Epithelial cell of proximal tubule (primary cell): Measurements from ENCODE around the gene DYNC1I1. TPM values are rescaled to one million over a fixed set of nuclear protein-coding genes. Genes with fewer than 3 reads are reported as not detected.

ENCODE experiments used
- DNase-seq: peaks from one replicate; pipeline ENCODE4 v3.0.0-alpha.2; 2011; ENCODE audit warnings: low read depth
- H3K4me3 ChIP-seq: 2 replicates; pipeline ENCODE4 v1.5.1; 2011; ENCODE audit warnings: low read depth, mild to moderate bottlenecking, low read length
- CTCF ChIP-seq: conservative IDR thresholded peaks from 2 replicates; pipeline ENCODE4 v1.5.1; 2012; ENCODE audit warnings: low read depth, mild to moderate bottlenecking, low read length
- total RNA-seq: library from RNA; depleted of rRNA; stranded (reverse); fragments of >200 nt; gene quantifications from 2 replicates; pipeline ENCODE4 v1.2.3, GENCODE V29; 2015

Gene DYNC1I1
- total RNA-seq, 1 donor from 2014 or later, result 0.06 TPM

- no peak for TF ChIP-seq CTCF
- no peak for DNase-seq
- no peak overlapping the region for H3K4me3 ChIP-seq
Measured at GRCh38 chr7:96104984-96105383, 332.6 kb downstream of the DYNC1I1 start.

- H3K4me3 ChIP-seq, result no peak overlapping the region
Measured at GRCh38 chr7:96111405-96111804, 339.1 kb downstream of the DYNC1I1 start.

GRCh38 chr7:96114190-96114589 lies 341.8 kb downstream of the DYNC1I1 start:
- TF ChIP-seq CTCF, result no peak
- no peak for DNase-seq
- no peak overlapping the region for H3K4me3 ChIP-seq

More at GRCh38 chr7:96111405-96111804, 339.1 kb downstream of the DYNC1I1 start:
- TF ChIP-seq CTCF, result no peak
- no peak for DNase-seq

GRCh38 chr7:96116173-96116572 lies 343.8 kb downstream of the DYNC1I1 start:
- TF ChIP-seq CTCF, result no peak
- no peak for DNase-seq
- H3K4me3 ChIP-seq, result no peak overlapping the region

DNA sequence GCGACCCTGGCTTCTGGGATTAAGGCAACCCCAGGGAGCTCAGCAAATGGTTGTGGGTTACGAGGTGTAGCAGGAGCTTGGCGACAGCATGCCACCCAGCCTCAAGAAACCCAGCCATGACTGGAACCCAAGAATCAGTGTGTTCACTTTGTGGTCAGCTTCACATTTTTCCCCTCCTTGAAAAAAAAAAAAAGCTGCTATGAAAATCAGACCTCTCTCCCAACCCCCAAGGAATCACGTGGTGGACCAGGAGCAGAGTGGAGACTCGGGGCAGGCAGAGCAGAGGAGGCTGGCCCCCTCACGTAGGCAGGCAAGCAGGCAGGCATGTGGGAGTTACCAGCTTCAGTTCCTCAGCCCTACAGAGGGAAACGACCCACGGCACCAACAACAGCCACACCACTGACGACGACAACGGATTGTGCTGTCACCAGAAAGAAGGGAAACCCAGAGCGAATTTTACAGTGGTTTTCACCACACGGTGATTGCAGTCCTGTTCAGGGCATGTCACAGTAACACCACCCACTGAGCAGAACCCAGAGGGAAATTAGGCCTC lies 346.2 kb downstream of the DYNC1I1 start:
- H3K4me3 ChIP-seq, result no peak overlapping the region
- no peak for TF ChIP-seq CTCF
- DNase-seq, result no peak

- TF ChIP-seq CTCF, result no peak
- no peak overlapping the region for H3K4me3 ChIP-seq
- no peak for DNase-seq
Measured at GRCh38 chr7:96120445-96121225, 348.3 kb downstream of the DYNC1I1 start.

DNA sequence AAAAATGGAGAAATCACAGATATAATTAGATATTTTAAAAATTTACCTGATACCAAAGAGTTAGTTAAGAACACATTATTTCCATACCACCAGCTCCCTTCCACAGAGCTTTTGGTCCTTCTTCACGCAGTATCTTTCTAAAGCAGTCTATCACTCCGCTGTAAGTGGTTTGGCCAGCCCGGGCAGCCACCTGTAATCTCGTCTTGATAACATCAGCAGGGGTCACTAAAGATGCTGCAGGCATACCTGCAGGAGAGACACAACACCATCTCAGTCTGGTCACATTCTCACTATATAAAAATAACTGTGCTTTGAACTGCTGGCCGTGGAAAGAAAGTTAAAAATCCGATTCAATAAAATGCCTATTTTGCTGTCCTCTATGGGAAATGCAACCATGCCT lies 349.4 kb downstream of the DYNC1I1 start:
- no peak for DNase-seq
- no peak for TF ChIP-seq CTCF

More for the DNA sequence above, 349.4 kb downstream of the DYNC1I1 start:
- no peak overlapping the region for H3K4me3 ChIP-seq
